HG03066 (cell line): ENCODE data around the gene PTTG1.

Source experiments
- ATAC-seq: cut with Tn5 transposase; IDR thresholded peaks from one replicate; pipeline ENCODE4 v1.9.1; 2021; ENCODE audit warnings: low read depth; ENCODE audit not compliant: unreplicated experiment

The PTTG1 gene

DNA sequence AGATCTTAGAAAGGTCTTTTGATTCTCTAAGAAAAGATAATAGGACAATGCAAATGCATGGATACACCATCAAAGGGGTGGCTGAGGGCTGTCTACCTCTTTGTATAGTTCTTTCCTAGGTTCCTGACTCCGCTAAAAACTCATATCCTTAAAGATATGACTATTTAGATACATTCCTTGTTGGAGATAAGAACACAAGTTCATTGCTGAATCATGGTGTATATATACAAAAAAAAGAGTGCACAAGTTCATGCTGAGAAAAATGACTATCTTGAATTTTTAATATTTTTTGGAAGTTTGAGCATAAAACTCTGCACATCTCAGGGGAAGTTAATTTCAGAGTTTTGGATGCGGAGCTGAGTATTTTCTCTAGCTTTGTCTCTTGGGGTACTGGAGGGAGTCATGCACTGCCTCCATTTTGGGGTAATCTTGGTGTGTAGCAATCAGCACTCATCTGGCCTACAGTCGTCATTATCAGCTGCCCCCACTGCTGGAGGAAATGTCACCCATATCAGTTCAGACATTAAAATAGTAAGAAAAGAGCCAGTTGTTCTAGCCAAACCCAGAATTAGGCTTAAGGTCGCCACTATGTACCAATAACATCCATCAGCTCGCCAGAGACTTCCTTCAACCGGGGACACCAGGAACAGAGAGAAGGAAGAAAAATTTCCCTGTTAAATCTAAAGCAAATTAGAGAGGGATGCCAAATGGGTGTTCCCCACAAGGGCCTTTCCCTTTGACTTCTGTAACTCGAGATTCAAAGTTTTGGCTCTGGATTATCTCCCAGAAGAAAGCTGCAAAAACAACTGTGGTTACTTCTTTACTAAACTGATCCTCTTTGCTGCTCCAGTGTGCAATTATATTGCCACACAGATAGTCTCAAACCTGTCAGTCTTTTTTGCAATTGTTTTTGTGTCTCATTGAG lies 49.0 kb downstream of the PTTG1 start:
- ATAC-seq = no peak

DNA sequence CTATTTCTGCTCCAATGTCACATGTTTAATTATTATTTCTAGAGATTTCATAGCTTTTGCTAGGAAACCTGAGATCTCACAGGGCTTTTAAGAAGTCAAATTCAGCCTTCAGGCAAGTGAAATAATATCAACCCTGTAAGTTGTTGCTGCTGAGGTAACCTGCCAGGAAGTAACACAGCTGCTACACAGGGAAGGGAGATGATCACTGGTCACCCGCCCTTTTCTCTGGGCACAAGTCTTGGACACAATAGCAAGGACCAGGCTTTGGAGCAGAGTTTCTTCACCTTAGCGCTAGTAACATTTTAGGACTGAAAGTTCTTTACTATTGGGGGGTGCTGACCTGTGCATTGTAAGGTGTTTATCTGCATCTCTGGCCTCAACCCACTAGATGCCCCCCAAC lies 50.1 kb downstream of the PTTG1 start:
- ATAC-seq = no peak

DNA sequence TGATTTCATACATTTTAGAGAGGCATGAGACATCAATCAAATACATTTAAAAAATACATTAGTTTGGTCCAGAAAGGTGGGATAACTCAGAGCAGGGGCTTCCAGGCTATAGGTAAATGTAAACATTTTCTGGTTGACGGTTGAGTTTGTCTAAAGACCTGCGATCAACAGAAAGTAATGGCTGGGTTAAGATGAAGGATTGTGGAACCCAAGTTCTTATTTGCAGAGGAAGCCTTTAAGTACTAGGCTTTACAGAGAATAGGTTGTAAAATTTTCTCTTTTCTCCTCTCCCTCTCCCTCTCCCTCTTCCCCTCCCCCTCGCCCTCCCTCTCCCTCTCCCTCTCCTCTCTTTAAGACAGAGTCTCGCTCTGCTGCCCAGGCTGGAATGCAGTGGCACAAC lies 50.8 kb downstream of the PTTG1 start:
- ATAC-seq = no peak

DNA sequence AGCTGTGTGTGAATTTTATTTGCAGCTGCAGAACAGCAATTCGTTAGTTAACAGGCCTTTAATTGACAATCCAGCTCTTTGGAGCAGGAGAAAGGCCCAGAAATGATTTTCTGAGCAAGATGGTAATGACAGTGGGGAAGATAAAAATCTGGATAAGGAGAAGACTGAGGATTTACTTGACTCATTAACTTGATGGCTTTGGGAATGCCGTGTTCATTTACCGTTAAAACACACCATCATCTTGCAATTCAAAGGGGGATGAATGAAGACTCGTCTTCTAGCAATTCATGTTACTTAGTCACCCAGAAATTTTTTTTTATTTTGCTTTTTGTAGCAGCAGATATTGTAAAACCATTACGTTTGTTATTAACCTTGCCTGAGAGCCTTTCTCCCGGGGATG lies 52.0 kb downstream of the PTTG1 start:
- no peak for ATAC-seq

DNA sequence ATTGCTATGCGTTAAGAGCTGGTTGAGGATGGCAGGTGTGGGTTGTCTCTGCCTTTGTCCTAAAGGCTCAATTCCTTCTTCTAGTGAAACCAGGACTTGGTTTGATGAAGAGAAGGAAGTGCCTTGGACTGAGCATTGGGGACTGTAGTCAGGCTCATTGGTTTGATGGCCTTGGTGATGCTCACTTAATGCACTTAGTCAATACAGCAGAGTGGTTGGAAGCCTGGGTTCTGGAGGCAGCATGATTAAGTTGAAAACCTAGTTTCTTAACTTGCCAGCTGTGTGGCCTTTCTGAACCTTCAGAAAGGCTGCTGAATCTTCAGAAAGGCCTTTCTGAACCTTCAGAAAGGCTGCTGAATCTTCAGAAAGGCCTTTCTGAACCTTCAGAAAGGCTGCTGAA lies 52.4 kb downstream of the PTTG1 start:
- no peak for ATAC-seq

DNA sequence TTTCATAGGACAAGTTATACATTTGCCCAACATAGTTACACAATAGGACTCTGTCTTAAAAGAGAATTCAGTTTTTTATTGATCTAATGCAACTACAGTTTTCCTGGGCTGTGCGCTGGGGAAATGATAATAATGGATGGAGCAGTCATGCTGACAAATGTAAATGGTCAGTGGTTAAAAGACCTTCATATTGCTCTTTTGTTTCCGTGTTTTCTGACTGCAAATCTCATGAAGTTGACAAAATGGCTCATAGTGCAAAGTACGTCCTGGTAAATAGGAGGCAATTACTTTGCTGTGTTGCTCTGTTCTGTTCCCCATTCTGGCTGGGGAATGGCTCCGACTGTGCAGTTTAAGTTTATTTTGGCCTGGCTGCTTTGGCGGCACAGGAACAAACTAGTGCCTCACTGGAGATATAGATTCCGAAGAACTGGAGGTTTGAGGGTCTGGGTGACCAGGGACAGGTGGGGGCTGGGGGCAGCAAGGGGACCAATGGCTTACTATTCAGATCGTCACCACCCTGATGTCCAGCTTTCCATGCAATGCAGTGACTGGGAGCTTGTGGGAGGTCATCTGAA lies 54.3 kb downstream of the PTTG1 start:
- no peak for ATAC-seq

DNA sequence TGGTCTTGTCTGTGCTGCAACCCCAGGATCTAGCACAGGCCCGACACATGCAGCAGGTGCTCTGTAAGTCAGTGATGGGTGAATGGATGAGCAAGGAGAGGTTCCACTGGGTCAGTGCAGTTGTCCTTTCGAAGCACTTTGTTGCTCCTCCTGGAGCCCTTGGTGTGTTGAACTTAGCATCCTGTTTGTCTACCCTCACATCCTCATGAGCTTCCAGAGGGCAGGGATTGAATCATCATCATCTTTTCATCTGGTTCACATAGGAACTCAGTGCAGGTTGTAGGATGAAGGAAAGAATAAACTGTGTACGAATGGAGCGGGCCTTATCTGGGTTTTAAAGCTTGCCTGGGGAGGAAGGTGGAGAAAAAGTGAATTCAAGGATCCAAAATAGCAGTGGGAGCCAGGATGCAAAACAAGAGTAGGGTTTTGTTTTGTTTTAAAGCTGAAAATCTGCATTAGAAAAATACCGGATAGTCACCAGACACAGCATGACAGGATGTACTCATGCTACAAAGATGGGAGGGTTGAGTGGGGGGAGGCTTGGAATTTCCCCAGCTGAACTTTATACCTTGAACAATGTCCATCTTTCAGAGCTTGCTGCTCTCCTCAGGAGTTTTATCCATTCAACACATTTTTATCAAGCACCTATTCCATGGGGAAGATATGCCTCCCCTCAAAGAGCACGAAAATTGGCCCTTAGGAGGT lies 55.8 kb downstream of the PTTG1 start:
- no peak for ATAC-seq

DNA sequence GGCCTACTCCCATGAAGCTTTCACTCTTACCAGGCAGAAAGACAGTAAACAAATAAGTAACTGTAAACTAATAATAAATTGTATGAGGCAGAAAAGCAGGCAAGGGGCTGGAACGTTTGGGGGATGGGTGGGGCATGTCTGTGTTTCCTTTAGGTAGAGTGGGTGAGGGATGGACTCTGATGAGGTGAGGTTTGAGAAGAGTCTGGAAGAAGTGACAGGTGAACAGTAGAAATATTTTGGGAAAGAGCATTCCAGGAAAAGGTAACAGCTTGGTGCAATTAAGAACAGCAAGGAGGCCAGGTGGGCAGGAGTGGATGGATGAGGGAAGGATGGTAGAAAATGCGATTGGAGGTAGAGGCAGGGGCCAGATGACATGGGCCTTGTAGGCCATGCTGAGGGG lies 56.5 kb downstream of the PTTG1 start:
- no peak for ATAC-seq
